NOMO-1 treated with DMSO at 0.1 percent for 48 hours (cell line): Measurements from ENCODE around the gene ASB10.

Experiments used
- DNase-seq: peaks from one replicate; lab custom pipeline; 2025; ENCODE audit not compliant: unreplicated experiment; lab: John Stamatoyannopoulos, UW

Gene ASB10

GRCh38 chr7:151211155-151211772 is 24.2 kb upstream of the ASB10 start:
- no peak for DNase-seq

- DNase-seq, result no peak
Measured at GRCh38 chr7:151210087-151210854, 23.2 kb upstream of the ASB10 start, which contains the start of gene H2BK1. Gene H2BK1 (minus strand): TSS chr7:151210488. CDS start chr7:151210318, 170 bp downstream.

GRCh38 chr7:151209588-151209987 is 22.5 kb upstream of the ASB10 start:
- no peak for DNase-seq

GRCh38 chr7:151208253-151208862 is 21.3 kb upstream of the ASB10 start:
- DNase-seq, result no peak

DNA sequence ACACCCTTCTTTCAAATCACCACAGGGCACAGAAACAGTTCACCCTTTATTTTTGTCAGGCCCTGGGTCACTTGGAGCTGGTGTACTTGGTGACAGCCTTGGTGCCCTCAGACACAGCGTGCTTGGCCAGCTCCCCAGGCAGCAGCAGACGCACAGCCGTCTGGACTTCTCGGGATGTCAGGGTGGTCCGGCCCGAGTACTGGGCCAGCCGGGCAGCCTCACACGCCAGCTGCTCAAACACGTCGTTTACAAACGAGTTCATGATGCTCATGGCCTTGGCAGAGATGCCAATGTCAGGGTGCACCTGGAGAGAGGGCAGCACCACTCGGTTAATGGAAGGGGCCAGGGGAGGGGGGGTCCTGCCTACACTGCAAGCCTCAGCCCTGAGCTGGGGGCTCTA is 20.8 kb upstream of the ASB10 start:
- no peak for DNase-seq

- no peak for DNase-seq
Measured at GRCh38 chr7:151207315-151207714, 20.3 kb upstream of the ASB10 start.

DNA sequence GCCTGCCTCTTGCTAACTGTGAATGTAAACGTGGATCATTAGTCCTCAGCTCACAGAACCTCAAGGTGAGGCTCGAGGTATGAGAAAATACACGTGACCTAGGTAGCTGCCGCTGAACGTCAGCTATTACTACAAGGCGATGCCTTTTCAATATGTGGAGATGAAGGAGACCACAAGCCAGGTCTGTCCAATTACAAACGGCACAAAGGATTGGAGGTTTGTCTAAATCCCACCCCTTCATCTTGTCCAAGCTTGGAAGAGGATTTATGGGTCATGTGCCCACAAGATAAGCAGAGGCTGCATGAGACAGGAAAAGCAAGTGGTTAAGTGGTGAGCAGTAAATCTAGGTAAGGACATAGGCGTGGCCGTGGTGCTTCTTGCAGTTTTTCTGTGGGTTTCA is 19.9 kb upstream of the ASB10 start:
- DNase-seq, result peak; percentile 47

DNA sequence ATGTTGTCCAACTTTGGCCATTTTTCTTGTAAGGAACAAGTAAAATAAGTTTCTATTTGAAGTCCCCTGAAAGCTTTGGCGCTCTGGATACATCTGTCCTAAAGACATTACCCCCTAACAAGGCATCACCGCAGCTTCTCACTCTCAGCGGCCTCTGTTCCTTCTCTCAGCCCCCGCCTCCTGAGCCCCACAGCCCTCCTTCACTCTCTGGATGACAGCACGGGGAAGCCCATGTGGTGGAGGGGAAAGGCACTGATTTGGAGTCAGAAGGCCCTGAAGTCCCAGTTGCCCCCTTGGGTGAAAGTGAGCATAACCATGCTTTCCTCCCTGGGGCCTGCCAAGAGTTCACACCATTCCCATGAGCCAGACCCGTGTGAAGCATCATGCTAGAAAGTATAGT is 18.7 kb upstream of the ASB10 start:
- DNase-seq, result no peak

DNA sequence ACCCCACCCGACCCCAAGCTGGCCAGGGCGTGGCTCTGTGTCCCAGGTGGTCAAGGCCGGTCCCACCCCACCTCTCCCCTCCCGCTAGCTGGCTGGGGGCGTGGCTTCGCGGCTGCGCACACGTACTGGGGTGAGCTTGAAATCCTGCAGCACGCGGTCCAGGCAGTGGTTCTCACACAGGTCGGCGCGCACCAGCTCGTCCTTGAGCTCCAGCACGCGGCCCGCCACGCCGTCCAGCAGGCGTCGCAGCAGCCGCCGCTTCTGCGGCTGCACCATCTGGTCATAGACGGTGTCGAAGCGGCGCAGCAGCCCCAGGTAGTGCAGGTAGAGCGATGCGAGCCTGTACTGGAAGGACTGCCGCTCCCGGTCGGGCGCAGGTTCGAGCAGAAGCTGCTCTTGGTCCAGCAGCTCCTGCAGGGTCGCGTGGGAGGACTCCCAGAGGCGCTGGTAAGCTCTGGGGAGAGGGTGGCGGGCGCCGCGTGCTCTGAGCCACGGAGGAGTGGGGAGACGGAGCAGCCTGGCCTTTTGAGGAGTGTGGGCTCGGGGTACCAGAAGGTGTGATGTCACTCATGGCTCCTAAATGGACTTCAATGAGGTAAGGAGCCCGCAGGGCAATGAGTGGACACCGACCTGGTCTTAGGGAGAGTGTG is 17.5 kb upstream of the ASB10 start:
- no peak for DNase-seq

GRCh38 chr7:151202836-151203235 is 15.8 kb upstream of the ASB10 start:
- no peak for DNase-seq

- DNase-seq, result no peak
Measured at GRCh38 chr7:151201751-151202150, 14.7 kb upstream of the ASB10 start.

DNA sequence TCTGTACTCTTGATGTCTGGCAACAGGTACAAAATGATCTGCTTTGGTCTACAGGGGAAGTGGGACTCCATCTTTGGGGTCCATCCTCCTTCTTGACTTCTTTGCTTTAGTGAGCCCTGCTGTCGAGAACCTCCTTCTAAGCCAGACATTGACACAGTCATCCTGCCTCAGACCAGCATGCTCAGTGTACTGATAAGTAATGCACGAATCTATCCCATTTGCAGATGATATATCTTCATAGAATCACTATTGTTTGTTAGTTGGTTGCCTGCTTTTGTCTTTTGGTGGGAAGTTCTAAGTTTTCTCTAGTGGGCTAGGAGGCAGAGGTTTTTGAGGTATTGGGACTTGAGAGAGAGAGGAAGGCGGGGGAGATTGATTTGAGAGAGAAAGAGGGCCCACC is 14.3 kb upstream of the ASB10 start:
- no peak for DNase-seq

DNA sequence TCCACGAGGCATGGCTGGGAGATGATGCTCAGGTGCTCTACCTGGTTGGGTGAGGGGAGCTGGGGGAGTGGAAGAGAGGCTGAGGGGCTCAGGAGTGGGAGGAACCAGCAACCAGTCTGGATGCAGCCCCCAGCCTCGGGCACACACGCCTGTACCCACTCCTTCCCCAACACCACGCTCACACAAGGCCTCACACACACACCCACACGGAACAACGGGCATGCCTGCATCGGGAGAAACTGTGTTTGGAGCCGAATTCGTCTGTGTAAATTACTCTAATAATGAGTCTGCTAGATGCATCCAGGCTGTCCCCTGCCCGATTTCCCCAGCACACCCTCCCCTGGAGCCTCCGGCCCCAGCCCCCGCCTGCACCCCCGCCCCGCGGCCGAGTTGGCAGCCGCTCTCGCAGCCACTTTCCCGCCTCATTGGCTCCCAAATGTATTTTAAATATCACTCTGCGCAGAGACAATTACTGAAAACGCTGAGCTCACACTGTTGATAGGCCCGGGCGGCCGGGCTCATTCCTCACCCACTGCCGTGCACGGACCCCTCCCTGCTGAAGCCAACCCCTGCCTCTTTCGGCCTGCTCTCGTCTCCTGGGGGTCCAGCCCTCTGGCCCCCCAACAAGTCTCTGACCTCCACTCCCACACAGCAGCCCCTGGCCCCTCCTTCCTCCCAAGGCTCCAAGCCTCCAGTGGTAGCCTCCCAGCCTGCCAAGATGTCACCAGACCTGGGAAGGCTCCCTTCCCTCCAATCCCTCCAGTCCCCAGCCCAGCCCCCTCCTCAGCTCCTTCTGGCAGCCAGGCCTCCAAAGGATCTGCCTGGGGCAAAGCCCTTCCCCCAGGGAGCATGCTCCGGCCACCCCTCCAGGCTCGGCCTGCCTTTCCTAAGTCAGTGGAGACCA is 12.1 kb upstream of the ASB10 start:
- no peak for DNase-seq

- no peak for DNase-seq
Measured at GRCh38 chr7:151197932-151198331, 10.9 kb upstream of the ASB10 start.

GRCh38 chr7:151195616-151196450 is 8.8 kb upstream of the ASB10 start:
- DNase-seq, result no peak

DNA sequence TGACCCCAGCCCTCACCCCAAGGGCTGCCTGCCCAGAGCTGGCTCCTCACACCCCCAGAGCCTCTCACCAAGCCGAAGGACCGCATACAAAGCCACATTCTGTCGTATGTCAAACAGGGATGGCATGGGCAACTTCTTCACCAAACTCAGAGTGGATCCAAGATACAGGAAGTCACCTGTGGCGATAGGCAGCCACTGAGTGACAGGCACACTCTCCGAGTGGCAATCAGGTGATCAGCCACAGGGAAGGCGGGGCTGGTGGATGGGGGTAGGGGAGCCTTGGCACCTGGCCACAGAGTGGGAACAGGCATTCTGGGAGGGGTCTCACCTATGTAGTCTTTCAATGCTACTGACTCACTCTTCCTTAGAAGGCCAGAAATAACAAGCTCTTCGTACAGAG is 7.1 kb upstream of the ASB10 start:
- DNase-seq, result no peak

DNA sequence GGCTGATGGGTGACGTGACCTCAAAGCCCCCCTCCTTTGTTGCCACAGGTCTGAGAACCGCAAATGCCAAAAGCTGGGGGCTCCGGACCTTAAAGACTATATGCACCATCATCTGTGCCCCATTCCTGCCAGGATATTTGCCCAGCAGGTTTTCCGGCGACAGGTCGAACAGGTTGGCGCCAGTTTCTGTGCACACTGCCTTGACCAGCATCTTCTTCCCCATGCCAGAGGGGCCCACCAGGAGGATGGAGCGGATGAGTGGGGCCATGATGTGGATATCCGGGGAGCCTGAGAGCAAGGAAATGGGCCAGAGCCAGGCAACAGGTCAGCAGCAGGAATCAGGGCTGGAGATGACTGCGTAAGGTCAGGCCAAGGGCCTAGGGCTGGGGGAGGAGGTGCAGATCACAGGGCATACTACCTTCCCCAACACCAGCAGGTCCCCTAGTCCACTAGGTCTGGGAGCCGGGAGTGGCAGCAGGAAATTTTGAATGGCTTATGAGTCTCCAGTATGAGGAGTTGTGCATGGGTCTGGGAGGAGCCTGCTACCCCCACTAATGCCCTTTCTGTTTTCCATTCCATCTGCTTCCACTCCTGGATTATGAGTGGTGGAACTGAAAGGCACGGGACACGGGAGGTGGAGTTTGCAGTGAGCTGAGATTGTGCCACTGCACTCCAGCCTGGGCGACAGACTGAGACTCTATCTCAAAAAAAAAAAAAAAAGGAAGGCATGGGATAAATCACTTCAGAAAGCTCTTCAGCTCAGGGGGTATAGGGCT is 6.3 kb upstream of the ASB10 start:
- DNase-seq, result no peak

- DNase-seq, result no peak
Measured at GRCh38 chr7:151192002-151192539, 5.0 kb upstream of the ASB10 start.

DNA sequence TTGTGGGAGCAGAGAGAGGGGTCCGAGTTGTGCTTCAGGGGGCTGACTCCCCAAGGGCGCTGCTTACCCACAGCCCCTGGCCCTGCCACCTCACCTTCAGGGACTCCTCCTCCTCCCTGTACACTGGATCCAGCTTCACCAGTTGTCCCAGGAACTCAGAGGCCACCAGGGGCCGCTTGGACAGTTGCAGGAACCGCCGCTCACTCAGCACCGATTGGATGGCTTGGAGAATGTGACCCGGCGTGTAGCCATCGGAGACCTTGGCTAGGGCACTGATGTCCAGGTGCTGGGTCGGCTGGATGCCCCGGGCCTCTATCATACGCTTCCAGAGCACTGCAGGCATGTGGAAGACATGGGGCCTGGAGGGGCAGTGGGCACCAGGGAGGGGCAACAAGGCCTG is 4.5 kb upstream of the ASB10 start:
- no peak for DNase-seq
